GM12878 (cell line): ENCODE data around the gene CDH8. TPM values are rescaled to one million over a fixed set of nuclear protein-coding genes. Genes with fewer than 3 reads are reported as not detected.

Source experiments
- ATAC-seq: fragments of 200-7000 bp; cut with Tn5 transposase; 3 replicates; pipeline ENCODE4 v1.9.1; 2020; ENCODE audit warnings: mild to moderate bottlenecking, moderate library complexity
- BruUV-seq: library from RNA; stranded (reverse); fragments of 400-500 nt; replicated peaks from 2 replicates; lab custom pipeline; 2021; lab: Mats Ljungman, UMichigan
- CTCF ChIA-PET: fragments of 300-600 bp; sonication (Branson Sonifier 250); formaldehyde crosslinking; extraction: SDS; loops from one replicate; lab custom pipeline; 2021; ENCODE audit warnings: inconsistent platforms; lab: Yijun Ruan, JAX
- POLR2A ChIA-PET: fragments of 350-600 bp; formaldehyde crosslinking; extraction: SDS; loops from one replicate; lab custom pipeline; 2021; ENCODE audit warnings: inconsistent platforms; lab: Charles Lee
- RAD21 ChIA-PET: fragments of 300-600 bp; sonication (Branson Sonifier 250); formaldehyde crosslinking; loops from one replicate; lab custom pipeline; 2023; ENCODE audit warnings: antibody characterized with exemption; ENCODE audit not compliant: unreplicated experiment; lab: Charles Lee
- SMC1A ChIA-PET: fragments of 300-600 bp; sonication (Branson Sonifier 250); formaldehyde crosslinking; loops from one replicate; lab custom pipeline; 2023; ENCODE audit not compliant: unreplicated experiment, uncharacterized antibody; lab: Charles Lee
- DNase-seq: peaks from one replicate; pipeline ENCODE4 v3.0.0-alpha.2; 2011; ENCODE audit warnings: low read depth, low spot score
- FAIRE-seq: peaks from 3 replicates; lab custom pipeline; 2011; peaks lifted over from hg19 to GRCh38; lab: Jason Lieb, UNC
- H2AFZ ChIP-seq: 2 replicates; pipeline ENCODE4 v1.6.0; 2011; ENCODE audit warnings: low read depth, low read length, control low read depth; ENCODE audit not compliant: control insufficient read depth
- H3K27ac ChIP-seq: 2 replicates; pipeline ENCODE4 v1.5.1; 2011; ENCODE audit warnings: control low read depth; ENCODE audit not compliant: control insufficient read depth, insufficient read depth
- H3K27me3 ChIP-seq, 2 experiments: replicated peaks in 1 of 2; 2 replicates each; pipeline versions ENCODE4 v1.6.0 to v1.6.1; 2011; ENCODE audit warnings: low read length in 1 of 2; ENCODE audit not compliant: control insufficient read depth in 2 of 2, insufficient read depth in 2 of 2
- H3K36me3 ChIP-seq, 2 experiments: 2 replicates each; pipeline ENCODE4 v1.5.1; 2011; ENCODE audit warnings: low read length in 1 of 2; ENCODE audit not compliant: control insufficient read depth in 2 of 2, insufficient read depth in 2 of 2
- H3K4me1 ChIP-seq: 2 replicates; pipeline ENCODE4 v1.6.1; 2011; ENCODE audit warnings: mild to moderate bottlenecking, low read length, moderate library complexity, mixed read lengths; ENCODE audit not compliant: control insufficient read depth, insufficient read depth
- H3K4me2 ChIP-seq: 2 replicates; pipeline ENCODE4 v1.6.0; 2011; ENCODE audit warnings: control low read depth; ENCODE audit not compliant: control insufficient read depth, insufficient read depth
- H3K4me3 ChIP-seq: fragments of 200-600 bp; sonication (generic); 2 replicates; pipeline ENCODE4 v1.5.1; 2016
- H3K79me2 ChIP-seq: 2 replicates; pipeline ENCODE4 v1.6.0; 2011; ENCODE audit warnings: low read length; ENCODE audit not compliant: control insufficient read depth, insufficient read depth
- H3K9ac ChIP-seq: 2 replicates; pipeline ENCODE4 v1.8.0; 2011; ENCODE audit warnings: low read length, control low read depth, mixed read lengths; ENCODE audit not compliant: control insufficient read depth, insufficient read depth
- H3K9me3 ChIP-seq: replicated peaks from 3 replicates; pipeline ENCODE4 v1.5.1; 2011; ENCODE audit warnings: mild to moderate bottlenecking, low read length; ENCODE audit not compliant: control insufficient read depth, insufficient read depth
- H4K20me1 ChIP-seq: 2 replicates; pipeline ENCODE4 v1.6.0; 2011; ENCODE audit not compliant: control insufficient read depth, insufficient read depth
- CEBPB ChIP-seq, 2 experiments: fragments of 150-350 bp in 1 of 2; IDR thresholded peaks; 2 replicates each; pipeline ENCODE4 v1.6.1; 2012 to 2014; ENCODE audit warnings: low read depth in 2 of 2, low read length in 2 of 2, borderline replicate concordance in 1 of 2, inconsistent platforms in 1 of 2
- EZH2 ChIP-seq: IDR thresholded peaks from 2 replicates; pipeline ENCODE4 v1.6.1; 2012; ENCODE audit warnings: low read depth, mild to moderate bottlenecking, control low read depth, inconsistent platforms, low read length, borderline replicate concordance; ENCODE audit not compliant: control insufficient read depth
- MYC ChIP-seq: IDR thresholded peaks from 2 replicates; pipeline ENCODE4 v1.6.1; 2011; ENCODE audit warnings: mild to moderate bottlenecking, low read length, moderate library complexity, inconsistent platforms; ENCODE audit not compliant: insufficient read depth, insufficient replicate concordance, insufficient read length, severe bottlenecking
- POU2F2 ChIP-seq: IDR thresholded peaks from 3 replicates; pipeline ENCODE4 v1.6.1; 2011; ENCODE audit warnings: low read depth, mild to moderate bottlenecking, low read length, borderline replicate concordance
- RBBP5 ChIP-seq: fragments of 200-600 bp; sonication (generic); conservative IDR thresholded peaks from 2 replicates; pipeline ENCODE4 v1.6.1; 2016
- SIN3A ChIP-seq: IDR thresholded peaks from 2 replicates; pipeline ENCODE4 v1.6.1; 2012; ENCODE audit warnings: low read depth, low read length, improper control_type of control experiment
- SMARCA5 ChIP-seq: fragments of 450-650 bp; IDR thresholded peaks from 2 replicates; pipeline ENCODE4 v1.6.1; 2017; ENCODE audit warnings: mild to moderate bottlenecking
- ZNF24 ChIP-seq: fragments of 450-650 bp; IDR thresholded peaks from 2 replicates; pipeline ENCODE4 v1.6.1; 2017; ENCODE audit warnings: antibody characterized with exemption, mild to moderate bottlenecking
- WGBS: methylation state at CpG from one replicate; pipeline ENCODE4 v1.1.6; 2016; ENCODE audit warnings: low lambda C conversion rate; ENCODE audit not compliant: insufficient replicate concordance, insufficient coverage; ENCODE audit errors: missing lambda C conversion rate; 5-methylcytosine and 5-hydroxymethylcytosine counted together
- in situ Hi-C: fragments of 300-500 bp; cut with MboI; formaldehyde crosslinking; loops from 9 replicates; pipeline ENCODE4 v1.14.3; 2018; ENCODE audit warnings: mixed read lengths
- intact Hi-C: fragments of 100-400 bp; cut with micrococcal nuclease; formaldehyde crosslinking; loops from one replicate; pipeline ENCODE4 v1.14.2; 2022; ENCODE audit not compliant: unreplicated experiment
- polyA plus RNA-seq, 11 experiments: library from polyadenylated mRNA; depleted of rRNA in 4 of 11; unstranded in 6 of 11; stranded (reverse) in 5 of 11; fragments of >200 nt; fragmentation: Nextera tagmentation in 4 of 11; fragmentation: Illumina TruSeq in 1 of 11; extraction: Ambion mirVana in 4 of 11; extraction: Trizol in 1 of 11; gene quantifications; 1 replicate in 1 of 11; 2 replicates in 10 of 11; pipeline versions ENCODE4 v1.2.1 to v1.2.3, GENCODE V29; 2011 to 2016; ENCODE audit warnings: inconsistent platforms in 2 of 11, missing spikeins in 2 of 11, low read depth in 1 of 11
- total RNA-seq, 4 experiments: library from RNA; depleted of rRNA in 3 of 4; stranded (reverse); fragments of >200 nt in 3 of 4; fragmentation: Illumina TruSeq in 1 of 4; extraction: Trizol in 1 of 4; gene quantifications; 2 replicates each; pipeline versions ENCODE4 v1.2.1 to v1.2.3, GENCODE V29; 2013 to 2021
- TF ChIP-seq, protein P1 (sequence below): IDR thresholded peaks from 2 replicates; pipeline ENCODE4 v1.6.1; 2011; ENCODE audit warnings: mild to moderate bottlenecking, low read depth, low read length, moderate library complexity; ENCODE audit not compliant: insufficient replicate concordance

The CDH8 gene
- total and polyA plus RNA-seq, 10 of the 15 experiments (the other 5 are each of a cell fraction or from before 2014, with no cell fraction given) = 0.13 to 0.68 (median 0.25) TPM; not detected in 3

GRCh38 chr16:61681673-61682072 lies 354.6 kb downstream of the CDH8 start:
- RAD21 ChIA-PET = no interaction called here
- in situ Hi-C loops (no loop called here), intact Hi-C loops (no loop called here)
- no TSS peak for BruUV-seq
- no peaks in the 10 kb centered on the region for H3K36me3 ChIP-seq
- no peaks in the 10 kb centered on the region for H4K20me1 ChIP-seq
- H3K27me3 ChIP-seq = no peaks in the 10 kb centered on the region
- POLR2A ChIA-PET = no interaction called here
- 2% methylated on average over 4 of the region's 4 CpGs for WGBS
- no peak overlapping the region for H2AFZ ChIP-seq
- H3K9me3 ChIP-seq = no peaks in the 10 kb centered on the region
- no peak overlapping the region for H3K9ac ChIP-seq
- TF ChIP-seq, protein P1, sequence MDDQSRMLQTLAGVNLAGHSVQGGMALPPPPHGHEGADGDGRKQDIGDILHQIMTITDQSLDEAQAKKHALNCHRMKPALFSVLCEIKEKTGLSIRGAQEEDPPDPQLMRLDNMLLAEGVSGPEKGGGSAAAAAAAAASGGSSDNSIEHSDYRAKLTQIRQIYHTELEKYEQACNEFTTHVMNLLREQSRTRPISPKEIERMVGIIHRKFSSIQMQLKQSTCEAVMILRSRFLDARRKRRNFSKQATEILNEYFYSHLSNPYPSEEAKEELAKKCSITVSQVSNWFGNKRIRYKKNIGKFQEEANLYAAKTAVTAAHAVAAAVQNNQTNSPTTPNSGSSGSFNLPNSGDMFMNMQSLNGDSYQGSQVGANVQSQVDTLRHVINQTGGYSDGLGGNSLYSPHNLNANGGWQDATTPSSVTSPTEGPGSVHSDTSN = no peak
- no peak for TF ChIP-seq POU2F2
- no peak for TF ChIP-seq RBBP5
- TF ChIP-seq SIN3A = no peak
- TF ChIP-seq MYC = no peak
- no peak overlapping the region for H3K4me3 ChIP-seq
- SMC1A ChIA-PET = interaction anchor here (0.6 kb wide), 1 partner anchor 9 kb away, joined by 3 read pairs; no protein-coding TSS in a partner anchor
- H3K4me2 ChIP-seq = no peak overlapping the region
- DNase-seq = no peak
- no peak overlapping the region for H3K27ac ChIP-seq
- no peaks in the 10 kb centered on the region for H3K4me1 ChIP-seq
- CTCF ChIA-PET = no interaction called here
- no peak for ATAC-seq
- no peak for FAIRE-seq
- no peaks in the 10 kb centered on the region for H3K79me2 ChIP-seq

DNA sequence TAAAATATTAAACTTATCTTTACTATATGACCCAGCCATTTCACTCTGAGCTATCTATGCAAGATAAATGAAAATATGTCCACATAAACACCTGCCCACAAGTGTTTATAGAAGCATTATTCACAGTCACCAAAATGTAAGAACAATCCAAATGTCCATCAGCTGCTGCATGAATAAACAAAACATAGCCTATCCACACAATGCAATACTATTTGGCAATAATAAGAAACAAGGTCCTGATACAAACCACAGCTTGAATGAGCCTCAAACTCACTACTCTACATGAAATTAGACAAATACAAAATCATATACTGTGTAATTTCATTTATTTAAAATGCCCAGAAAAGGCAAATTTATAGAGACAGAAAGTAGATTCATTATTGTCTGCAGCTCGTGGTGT lies 355.1 kb downstream of the CDH8 start:
- H3K9ac ChIP-seq = no peak overlapping the region
- CTCF ChIA-PET = no interaction called here
- H3K9me3 ChIP-seq = no peaks in the 10 kb centered on the region
- DNase-seq = no peak
- H2AFZ ChIP-seq = no peak overlapping the region
- TF ChIP-seq CEBPB (IDR thresholded peaks at IDR 0.05; ENCODE audit: borderline replicate concordance in 1 of 2, low read depth in 2 of 2, low read length in 2 of 2) (no peak), EZH2 (no peak), SMARCA5 (no peak), SIN3A (no peak), ZNF24 (no peak)
- TF ChIP-seq, all 136 proteins: peak for 0
- no peaks in the 10 kb centered on the region for H3K4me1 ChIP-seq
- ChIA-PET POLR2A (no interaction called here), RAD21 (no interaction called here), SMC1A (no interaction called here)
- no peaks in the 10 kb centered on the region for H3K27me3 ChIP-seq
- 0% methylated on average over 1 of the region's 1 CpG for WGBS
- FAIRE-seq (no peak), ATAC-seq (no peak)
- H3K36me3 ChIP-seq = no peaks in the 10 kb centered on the region
- H3K27ac ChIP-seq = no peak overlapping the region
- no TSS peak for BruUV-seq
- intact Hi-C loops = no loop called here
- H4K20me1 ChIP-seq = no peaks in the 10 kb centered on the region
- in situ Hi-C loops = no loop called here
- no peak overlapping the region for H3K4me2 ChIP-seq
- no peak overlapping the region for H3K4me3 ChIP-seq
- no peaks in the 10 kb centered on the region for H3K79me2 ChIP-seq
